Measurements from ENCODE around the gene TAF4B. TPM values are rescaled to one million over a fixed set of nuclear protein-coding genes. Genes with fewer than 3 reads are reported as not detected.

The TAF4B gene
- total and polyA plus RNA-seq, 2 of the 8 experiments (the other 6 are each of a cell fraction or from before 2014, with no cell fraction given), result 9.3 to 19.8 TPM

GRCh38 chr18:26286008-26286407 is 59.8 kb downstream of the TAF4B start:
- H3K27me3 ChIP-seq (replicated peaks in 1 of 4; ENCODE audit: control insufficient read depth in 3 of 4, extremely low read depth in 1 of 4, insufficient read depth in 3 of 4, low read length in 3 of 4), result no peaks in the 10 kb centered on the region
- CTCF ChIA-PET (ENCODE audit: partially characterized antibody), result interaction anchor here (0.6 kb wide), 1 partner anchor 25 kb away, joined by 3 read pairs; no protein-coding TSS in a partner anchor
- H2AFZ ChIP-seq (ENCODE audit: low read length), result no peak overlapping the region
- H2BK20ac ChIP-seq (ENCODE audit: low read length), result no peak overlapping the region
- H2AK5ac ChIP-seq (ENCODE audit: low read depth, low read length), result no peak overlapping the region
- H3K27ac ChIP-seq (ENCODE audit: low read depth, low read length), result no peak overlapping the region
- POLR2A ChIA-PET (ENCODE audit: partially characterized antibody), result no interaction called here
- no peak overlapping the region for H4K8ac ChIP-seq (ENCODE audit: extremely low read depth, insufficient read depth, low read length)
- FAIRE-seq (no peak), DNase-seq (ENCODE audit: low read depth in 1 of 2, low spot score in 2 of 2) (no peak)
- H3K4me3 ChIP-seq (ENCODE audit: extremely low read depth in 1 of 4, insufficient read depth in 2 of 4, low read depth in 3 of 4, low read length in 4 of 4), result no peak overlapping the region
- H4K5ac ChIP-seq (ENCODE audit: insufficient read length, low read depth, low read length), result no peak overlapping the region
- peaks cover 0 to 5% of the 10 kb centered on the region in 2 experiments; a peak in 1 of 4 replicates for H3K79me2 ChIP-seq (ENCODE audit: control insufficient read depth in 1 of 2, insufficient read depth in 2 of 2, low read length in 2 of 2)
- no peak overlapping the region for H2BK12ac ChIP-seq (ENCODE audit: low read depth, low read length)
- H3K23ac ChIP-seq (ENCODE audit: insufficient read length), result no peak overlapping the region
- H3K36me3 ChIP-seq (ENCODE audit: control insufficient read depth in 2 of 4, insufficient read depth in 4 of 4, low read length in 3 of 4), result peaks cover 4 to 25% (median 16%) of the 10 kb centered on the region in 4 experiments; a peak in 6 of 8 replicates
- no peak overlapping the region for H3K4me2 ChIP-seq (ENCODE audit: insufficient read depth in 1 of 2, low read depth in 2 of 2, low read length in 2 of 2)
- no peak overlapping the region for H3K18ac ChIP-seq (ENCODE audit: extremely low read depth, low read length)
- H3K9ac ChIP-seq (replicated peaks in 1 of 4; ENCODE audit: extremely low read depth in 1 of 4, low read depth in 3 of 4, low read length in 3 of 4), result no peak overlapping the region
- H3K4ac ChIP-seq (replicated peaks; ENCODE audit: insufficient read length, low read depth, low read length), result no peak overlapping the region
- H2BK15ac ChIP-seq (ENCODE audit: low read length), result no peak overlapping the region
- no peak overlapping the region for H3K14ac ChIP-seq (ENCODE audit: insufficient read length)
- no peak overlapping the region for H4K91ac ChIP-seq (replicated peaks; ENCODE audit: insufficient read length, low read length)
- WGBS, 2 experiments (ENCODE audit: extremely low coverage in 1 of 2, insufficient coverage in 1 of 2, insufficient read length in 1 of 2, insufficient replicate concordance in 2 of 2, low coverage in 1 of 2, low lambda C conversion rate in 2 of 2, missing lambda C conversion rate in 1 of 2), result 85% methylated on average over 1 of the region's 1 CpG; no CpG with 5 or more reads in 1 of the 2 experiments
- no peaks in the 10 kb centered on the region for H3K4me1 ChIP-seq (replicated peaks in 1 of 4; ENCODE audit: control insufficient read depth in 3 of 4, insufficient read depth in 4 of 4, low read length in 3 of 4)
- H3K79me1 ChIP-seq (ENCODE audit: low read depth, low read length), result no peaks in the 10 kb centered on the region
- H2BK5ac ChIP-seq (ENCODE audit: low read depth, low read length), result no peak overlapping the region
- no peaks in the 10 kb centered on the region for H3K9me3 ChIP-seq (ENCODE audit: insufficient read depth in 2 of 2, low read depth in 1 of 2, low read length in 1 of 2)
- H2BK120ac ChIP-seq (replicated peaks; ENCODE audit: low read depth, low read length), result no peak overlapping the region
- no peaks in the 10 kb centered on the region for H4K20me1 ChIP-seq (replicated peaks in 1 of 2; ENCODE audit: control insufficient read depth in 1 of 2, insufficient read depth in 2 of 2, low read length in 2 of 2)
- H3K56ac ChIP-seq (replicated peaks; ENCODE audit: insufficient read length, low read depth, low read length), result no peak overlapping the region
- H3K23me2 ChIP-seq (ENCODE audit: low read depth, low read length), result no peaks in the 10 kb centered on the region
- TF ChIP-seq SP1 (IDR thresholded peaks at IDR 0.05; ENCODE audit: low read depth, low read length) (no peak), CEBPB (IDR thresholded peaks at IDR 0.05; ENCODE audit: low read depth, low read length) (no peak)
